Esophagus muscularis mucosa (tissue), 3 donors: ENCODE results near the gene VWA3B.

Experiments
- POLR2AphosphoS5 ChIP-seq, 2 donors: sonication (generic); formaldehyde crosslinking; IDR thresholded peaks; one replicate each; pipeline ENCODE4 v1.6.1; 2017; ENCODE audit warnings: antibody characterized with exemption in 2 of 2
- TF ChIP-seq, protein P1 (sequence below), 3 experiments: fragments of 200-600 bp in 2 of 3; fragments of 450-650 bp in 1 of 3; sonication (generic) in 2 of 3; IDR thresholded peaks; one replicate each; pipeline ENCODE4 v1.5.1; 2017 to 2019; ENCODE audit warnings: antibody characterized with exemption in 3 of 3, mild to moderate bottlenecking in 2 of 3, moderate library complexity in 1 of 3

GRCh38 chr2:98335271-98335670, 248.3 kb downstream of the VWA3B start:
- TF ChIP-seq, protein P1, sequence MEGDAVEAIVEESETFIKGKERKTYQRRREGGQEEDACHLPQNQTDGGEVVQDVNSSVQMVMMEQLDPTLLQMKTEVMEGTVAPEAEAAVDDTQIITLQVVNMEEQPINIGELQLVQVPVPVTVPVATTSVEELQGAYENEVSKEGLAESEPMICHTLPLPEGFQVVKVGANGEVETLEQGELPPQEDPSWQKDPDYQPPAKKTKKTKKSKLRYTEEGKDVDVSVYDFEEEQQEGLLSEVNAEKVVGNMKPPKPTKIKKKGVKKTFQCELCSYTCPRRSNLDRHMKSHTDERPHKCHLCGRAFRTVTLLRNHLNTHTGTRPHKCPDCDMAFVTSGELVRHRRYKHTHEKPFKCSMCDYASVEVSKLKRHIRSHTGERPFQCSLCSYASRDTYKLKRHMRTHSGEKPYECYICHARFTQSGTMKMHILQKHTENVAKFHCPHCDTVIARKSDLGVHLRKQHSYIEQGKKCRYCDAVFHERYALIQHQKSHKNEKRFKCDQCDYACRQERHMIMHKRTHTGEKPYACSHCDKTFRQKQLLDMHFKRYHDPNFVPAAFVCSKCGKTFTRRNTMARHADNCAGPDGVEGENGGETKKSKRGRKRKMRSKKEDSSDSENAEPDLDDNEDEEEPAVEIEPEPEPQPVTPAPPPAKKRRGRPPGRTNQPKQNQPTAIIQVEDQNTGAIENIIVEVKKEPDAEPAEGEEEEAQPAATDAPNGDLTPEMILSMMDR (IDR thresholded peaks at IDR 0.05), result no peak
- no peak for TF ChIP-seq POLR2AphosphoS5 (IDR thresholded peaks at IDR 0.05)
